Keratinocyte (primary cell): Measurements from ENCODE around the gene DDX41. TPM values are rescaled to one million over a fixed set of nuclear protein-coding genes. Genes with fewer than 3 reads are reported as not detected.

Experiments used
- DNase-seq: peaks from one replicate; pipeline ENCODE4 v3.0.0-alpha.2; 2011; ENCODE audit warnings: low read depth, missing footprints, low spot score
- FAIRE-seq: peaks from 2 replicates; lab custom pipeline; 2011; peaks lifted over from hg19 to GRCh38; lab: Jason Lieb, UNC
- H2AFZ ChIP-seq: 2 replicates; pipeline ENCODE4 v1.6.0; 2012; ENCODE audit warnings: low read length, control low read depth, inconsistent platforms; ENCODE audit not compliant: control insufficient read depth
- H3K27ac ChIP-seq: 2 replicates; pipeline ENCODE4 v1.5.1; 2011; ENCODE audit warnings: low read length; ENCODE audit not compliant: control insufficient read depth, insufficient read depth
- H3K27me3 ChIP-seq: 3 replicates; pipeline ENCODE4 v1.6.0; 2011; ENCODE audit warnings: low read length; ENCODE audit not compliant: control insufficient read depth, insufficient read depth; ENCODE audit errors: extremely low read depth
- H3K36me3 ChIP-seq, 2 experiments: 2 replicates in 1 of 2; 3 replicates in 1 of 2; pipeline ENCODE4 v1.5.1; 2011; ENCODE audit warnings: low read length in 2 of 2, mild to moderate bottlenecking in 1 of 2; ENCODE audit not compliant: control insufficient read depth in 2 of 2, insufficient read depth in 2 of 2; ENCODE audit errors: extremely low read depth in 1 of 2
- H3K4me1 ChIP-seq: 3 replicates; pipeline ENCODE4 v1.5.1; 2011; ENCODE audit warnings: low read length; ENCODE audit not compliant: control insufficient read depth, insufficient read depth; ENCODE audit errors: extremely low read depth
- H3K4me2 ChIP-seq: 3 replicates; pipeline ENCODE4 v1.6.0; 2011; ENCODE audit warnings: low read depth, low read length; ENCODE audit not compliant: control insufficient read depth, insufficient read depth; ENCODE audit errors: extremely low read depth
- H3K4me3 ChIP-seq, 3 experiments: fragments of 200-600 bp in 1 of 3; sonication (generic) in 1 of 3; 2 replicates in 2 of 3; 3 replicates in 1 of 3; pipeline ENCODE4 v1.5.1; 2011 to 2016; ENCODE audit warnings: low read length in 3 of 3, mild to moderate bottlenecking in 3 of 3, control low read depth in 2 of 3, inconsistent platforms in 1 of 3, low read depth in 1 of 3, mixed read lengths in 1 of 3, mixed run types in 1 of 3, moderate library complexity in 1 of 3; ENCODE audit not compliant: control insufficient read depth in 2 of 3, insufficient read depth in 2 of 3; ENCODE audit errors: extremely low read depth in 1 of 3
- H3K79me2 ChIP-seq: 2 replicates; pipeline ENCODE4 v1.6.0; 2012; ENCODE audit warnings: low read length; ENCODE audit not compliant: control insufficient read depth, insufficient read depth
- H3K9ac ChIP-seq: 3 replicates; pipeline ENCODE4 v1.6.0; 2011; ENCODE audit warnings: low read length; ENCODE audit not compliant: control insufficient read depth, insufficient read depth; ENCODE audit errors: extremely low read depth
- H3K9me1 ChIP-seq: 3 replicates; pipeline ENCODE4 v1.6.0; 2011; ENCODE audit warnings: low read length; ENCODE audit not compliant: control insufficient read depth, insufficient read depth; ENCODE audit errors: extremely low read depth
- H3K9me3 ChIP-seq: 2 replicates; pipeline ENCODE4 v1.5.1; 2012; ENCODE audit warnings: low read depth, low read length; ENCODE audit not compliant: control insufficient read depth
- H4K20me1 ChIP-seq: 3 replicates; pipeline ENCODE4 v1.6.0; 2011; ENCODE audit warnings: low read length; ENCODE audit not compliant: control insufficient read depth, insufficient read depth; ENCODE audit errors: extremely low read depth
- EZH2 ChIP-seq: IDR thresholded peaks from one replicate; pipeline ENCODE4 v1.6.1; 2012; ENCODE audit warnings: inconsistent platforms, mild to moderate bottlenecking, low read length, moderate library complexity
- dilution Hi-C: fragments of 300-500 bp; cut with MboI; formaldehyde crosslinking; loops from one replicate; pipeline ENCODE4 v1.7.0; 2020; ENCODE audit warnings: low sequenced_read_pairs; ENCODE audit not compliant: extremely low pct_ligation_motif_present
- polyA plus RNA-seq, 5 experiments: library from polyadenylated mRNA; depleted of rRNA in 3 of 5; stranded (reverse) in 3 of 5; stranded (forward) in 1 of 5; unstranded in 1 of 5; fragments of >200 nt; gene quantifications; 1 replicate in 1 of 5; 2 replicates in 3 of 5; 3 replicates in 1 of 5; pipeline versions ENCODE4 v1.2.1 to v1.2.3, GENCODE V29; 2011 to 2012; ENCODE audit warnings: missing spikeins in 2 of 5, low read depth in 1 of 5, low replicate concordance in 1 of 5
- TF ChIP-seq, protein P1 (sequence below), 3 experiments: IDR thresholded peaks in 1 of 3; conservative IDR thresholded peaks in 1 of 3; optimal IDR thresholded peaks in 1 of 3; 2 replicates in 2 of 3; 3 replicates in 1 of 3; pipeline versions ENCODE3 to v1.5.1; 2011; ENCODE audit warnings: low read length in 3 of 3, mild to moderate bottlenecking in 3 of 3, moderate library complexity in 2 of 3, control low read depth in 1 of 3, inconsistent platforms in 1 of 3; ENCODE audit not compliant: insufficient read depth in 2 of 3; ENCODE audit errors: extremely low read depth in 1 of 3

DDX41 gene
- polyA plus RNA-seq, 1 donor (not counting 4 experiments of a cell fraction or from before 2014, with no cell fraction given): 71.3 TPM

DNA sequence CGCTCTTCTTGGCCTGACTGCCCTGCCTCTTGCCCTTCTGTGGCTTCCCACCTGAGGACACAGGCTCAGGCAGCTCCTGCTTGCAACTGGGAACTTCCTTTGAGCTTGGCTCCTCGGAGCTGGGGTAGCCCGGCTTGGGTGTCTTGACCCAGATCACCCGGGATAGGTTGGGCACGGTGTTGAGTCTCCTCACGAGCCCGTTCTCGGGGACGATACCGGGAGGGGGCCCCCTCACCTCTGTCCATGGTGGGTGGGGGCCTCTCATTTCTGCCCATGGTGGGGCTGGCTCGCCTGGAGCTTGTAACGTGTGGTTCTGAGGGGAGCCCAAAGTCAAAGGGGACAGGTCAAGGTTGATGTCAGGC is 7.8 kb upstream of the DDX41 start:
- TF ChIP-seq EZH2: no peak
- TF ChIP-seq, protein P1, sequence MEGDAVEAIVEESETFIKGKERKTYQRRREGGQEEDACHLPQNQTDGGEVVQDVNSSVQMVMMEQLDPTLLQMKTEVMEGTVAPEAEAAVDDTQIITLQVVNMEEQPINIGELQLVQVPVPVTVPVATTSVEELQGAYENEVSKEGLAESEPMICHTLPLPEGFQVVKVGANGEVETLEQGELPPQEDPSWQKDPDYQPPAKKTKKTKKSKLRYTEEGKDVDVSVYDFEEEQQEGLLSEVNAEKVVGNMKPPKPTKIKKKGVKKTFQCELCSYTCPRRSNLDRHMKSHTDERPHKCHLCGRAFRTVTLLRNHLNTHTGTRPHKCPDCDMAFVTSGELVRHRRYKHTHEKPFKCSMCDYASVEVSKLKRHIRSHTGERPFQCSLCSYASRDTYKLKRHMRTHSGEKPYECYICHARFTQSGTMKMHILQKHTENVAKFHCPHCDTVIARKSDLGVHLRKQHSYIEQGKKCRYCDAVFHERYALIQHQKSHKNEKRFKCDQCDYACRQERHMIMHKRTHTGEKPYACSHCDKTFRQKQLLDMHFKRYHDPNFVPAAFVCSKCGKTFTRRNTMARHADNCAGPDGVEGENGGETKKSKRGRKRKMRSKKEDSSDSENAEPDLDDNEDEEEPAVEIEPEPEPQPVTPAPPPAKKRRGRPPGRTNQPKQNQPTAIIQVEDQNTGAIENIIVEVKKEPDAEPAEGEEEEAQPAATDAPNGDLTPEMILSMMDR (optimal IDR thresholded peaks at IDR 0.05 in 1 of 3, IDR thresholded peaks at IDR 0.05 in 1 of 3, conservative IDR thresholded peaks at IDR 0.05 in 1 of 3; ENCODE audit: extremely low read depth in 1 of 3, insufficient read depth in 2 of 3, low read length in 3 of 3): no peak
- FAIRE-seq (no peak), DNase-seq (no peak)
- Histone ChIP-seq H3K9ac (no peak overlapping the region), H2AFZ (no peak overlapping the region), H3K4me1 (peaks cover 4% of the 10 kb centered on the region), H3K9me1 (no peaks in the 10 kb centered on the region), H3K4me2 (no peak overlapping the region), H3K36me3 (peaks cover 51 to 52% of the 10 kb centered on the region in 2 experiments), H3K27ac (no peak overlapping the region), H3K9me3 (no peaks in the 10 kb centered on the region), H3K4me3 (no peak overlapping the region), H4K20me1 (no peaks in the 10 kb centered on the region), H3K27me3 (no peaks in the 10 kb centered on the region), H3K79me2 (peaks cover under 1% of the 10 kb centered on the region)
- dilution Hi-C loops: no loop called here

DNA sequence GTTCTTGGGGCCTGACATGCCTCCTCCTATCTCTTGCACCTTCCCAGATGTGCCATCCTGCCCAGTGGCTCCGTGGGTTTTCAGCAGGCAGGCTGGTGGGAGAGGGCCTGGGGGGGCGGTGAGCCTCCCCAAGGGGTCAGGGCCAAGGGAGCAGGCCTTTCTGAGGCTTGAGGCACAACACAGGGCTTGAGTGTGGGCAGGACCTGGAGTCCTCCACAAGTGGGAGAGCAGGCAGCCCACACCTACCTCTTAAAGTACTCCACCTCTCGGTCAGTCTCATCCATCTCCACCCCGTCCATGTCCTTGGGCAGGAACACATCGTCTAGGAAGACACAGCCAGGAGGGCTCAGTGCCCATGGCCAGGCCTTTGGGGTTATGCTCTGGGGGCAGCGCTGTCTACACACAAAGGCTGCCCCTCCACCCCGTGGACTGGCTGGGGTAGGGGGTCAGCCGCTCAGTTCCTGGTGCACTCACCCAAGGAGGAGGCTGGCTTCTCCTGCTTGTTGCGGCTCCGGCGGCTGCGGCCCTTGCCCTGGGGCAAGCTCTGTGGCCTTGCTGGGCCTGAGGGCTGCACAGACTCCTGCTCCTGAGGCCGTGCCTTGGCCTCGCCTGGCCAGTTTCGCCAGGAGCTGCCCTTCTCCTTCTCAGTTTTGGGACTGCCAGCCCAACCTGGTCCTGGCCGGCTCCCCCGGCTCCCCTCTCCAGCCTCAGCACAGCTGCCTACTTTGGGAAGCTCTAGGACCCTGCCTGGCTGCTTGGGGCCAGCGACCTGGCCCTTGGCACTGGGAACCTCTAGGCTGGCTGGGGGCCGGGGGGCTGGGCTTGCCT is 7.2 kb upstream of the DDX41 start:
- Histone ChIP-seq H3K79me2 (peaks cover 5% of the 10 kb centered on the region), H3K9ac (no peak overlapping the region), H2AFZ (no peak overlapping the region), H3K4me3 (no peak overlapping the region), H3K9me3 (no peaks in the 10 kb centered on the region), H3K36me3 (peaks cover 53 to 56% of the 10 kb centered on the region in 2 experiments), H3K4me1 (peaks cover 5% of the 10 kb centered on the region), H3K9me1 (no peaks in the 10 kb centered on the region), H3K27me3 (no peaks in the 10 kb centered on the region), H3K27ac (no peak overlapping the region), H4K20me1 (no peaks in the 10 kb centered on the region), H3K4me2 (no peak overlapping the region)
- TF ChIP-seq, protein P1 (optimal IDR thresholded peaks at IDR 0.05 in 1 of 3, IDR thresholded peaks at IDR 0.05 in 1 of 3, conservative IDR thresholded peaks at IDR 0.05 in 1 of 3; ENCODE audit: extremely low read depth in 1 of 3, insufficient read depth in 2 of 3, low read length in 3 of 3): no peak
- TF ChIP-seq EZH2: no peak
- FAIRE-seq (no peak), DNase-seq (no peak)
- dilution Hi-C loops: no loop called here
